Stimulated activated CD4-positive, alpha-beta T cell treated with anti-CD3 and anti-CD28 coated beads, Interleukin-12 subunit alpha, Interleukin-12 subunit beta, amount 100 ng/mL, for 48 hours (primary cell): ENCODE results near the gene PGC.

ENCODE experiments used
- DNase-seq, 3 donors: peaks; one replicate each; pipeline ENCODE4 v3.0.0-alpha.2; 2020; ENCODE audit warnings: low read depth in 2 of 3, low spot score in 1 of 3

The PGC gene

DNA sequence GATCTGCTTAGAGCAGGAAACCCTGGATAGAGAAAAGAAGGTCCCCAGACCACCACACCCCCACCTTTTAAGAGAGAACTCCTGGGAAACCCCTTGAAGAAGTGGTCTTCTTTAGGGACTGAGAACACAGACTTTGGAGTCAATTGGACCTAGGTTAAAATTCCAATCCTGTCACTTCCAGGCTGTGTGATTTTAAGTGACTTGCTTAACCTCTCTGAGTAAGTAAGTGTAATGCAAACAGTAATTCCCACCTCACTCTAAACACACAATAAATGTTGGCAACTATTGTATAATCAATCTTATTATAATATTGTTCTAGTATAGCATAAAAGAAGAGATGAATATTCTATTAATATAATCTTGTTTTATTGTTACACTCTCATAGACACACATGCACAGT lies 15.0 kb downstream of the PGC start:
- DNase-seq = no peak

- DNase-seq = no peak
Measured at GRCh38 chr6:41731561-41732086, 15.6 kb downstream of the PGC start.

DNA sequence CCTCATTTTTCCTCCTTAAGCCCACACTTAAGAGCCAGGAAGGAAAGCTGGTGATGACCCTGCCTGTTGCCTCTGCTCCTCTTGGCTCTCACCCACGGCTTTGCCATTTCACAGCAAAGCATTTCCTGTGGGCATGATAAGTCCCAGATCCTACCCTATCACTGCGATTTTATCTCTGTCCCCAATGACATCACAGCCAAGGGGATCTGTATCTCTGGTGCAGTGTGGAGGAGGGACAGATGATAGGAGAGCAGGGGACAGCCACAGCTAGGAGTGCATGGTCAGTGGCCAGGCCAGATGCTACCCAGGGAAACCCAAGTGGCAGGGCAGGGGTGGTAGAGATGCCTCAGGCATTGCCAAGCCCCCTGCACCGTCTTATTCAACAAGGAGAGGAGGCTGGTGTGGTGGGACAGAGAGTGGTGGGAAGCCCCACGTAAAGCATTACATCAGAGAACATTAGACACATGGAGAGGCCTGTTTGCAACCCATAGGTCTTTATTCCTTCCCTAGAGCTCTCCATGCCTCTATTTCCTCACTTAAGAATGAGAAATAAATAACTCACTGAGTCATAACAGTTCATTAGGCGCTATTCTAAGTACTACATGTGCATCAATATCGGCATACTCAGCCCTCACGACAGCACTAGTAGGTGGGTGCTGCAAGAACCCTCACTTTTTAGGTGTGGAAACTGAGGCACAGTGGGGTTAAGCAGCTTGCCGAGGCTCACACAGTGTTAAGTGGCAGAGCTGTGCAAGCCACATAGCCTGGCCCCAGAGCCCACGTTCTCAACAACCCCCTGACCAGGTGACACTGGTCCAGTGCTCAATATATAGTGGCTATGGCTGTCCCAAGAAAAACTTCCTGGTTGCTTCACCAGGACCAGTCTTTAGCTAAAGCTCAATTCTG lies 16.4 kb downstream of the PGC start:
- DNase-seq = no peak

DNA sequence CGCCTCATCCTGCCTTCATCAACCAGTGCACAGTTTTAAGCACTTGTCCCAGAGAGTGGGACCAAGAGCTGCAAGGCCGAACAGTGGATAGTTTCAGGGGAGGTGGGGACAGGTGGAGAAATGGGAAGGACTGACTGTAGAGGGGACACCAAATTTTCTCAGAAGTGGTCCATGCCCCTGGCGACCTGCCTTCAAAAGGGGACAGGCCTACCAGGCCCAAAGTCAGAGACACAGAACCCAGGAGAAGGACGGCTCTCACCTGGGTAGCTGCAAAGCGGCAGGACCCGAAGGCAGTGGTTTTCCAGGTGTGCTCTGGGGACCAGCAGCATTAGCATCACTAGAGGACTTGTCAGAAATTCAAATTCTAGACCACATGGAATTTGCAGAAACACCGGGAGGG lies 17.6 kb downstream of the PGC start:
- DNase-seq = no peak

DNA sequence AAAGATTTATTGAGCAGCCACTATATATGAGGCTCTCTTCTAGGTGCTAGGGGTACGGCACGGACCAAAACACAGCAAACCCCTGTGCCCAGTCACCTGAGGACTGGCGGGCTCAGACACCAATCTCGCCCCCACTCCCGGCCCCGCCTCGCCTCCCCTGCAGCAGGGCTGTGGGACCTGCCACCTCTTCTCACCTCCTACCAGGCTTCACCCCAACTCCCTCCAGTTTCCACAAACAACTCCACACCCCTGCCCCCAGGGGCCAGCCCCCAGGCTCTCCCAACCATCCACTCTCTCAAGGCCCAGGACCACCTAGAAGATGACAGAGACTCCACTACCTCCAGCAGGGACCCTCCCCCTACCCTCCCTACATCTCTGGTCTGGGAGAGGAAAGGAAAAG lies 18.2 kb downstream of the PGC start:
- no peak for DNase-seq

DNA sequence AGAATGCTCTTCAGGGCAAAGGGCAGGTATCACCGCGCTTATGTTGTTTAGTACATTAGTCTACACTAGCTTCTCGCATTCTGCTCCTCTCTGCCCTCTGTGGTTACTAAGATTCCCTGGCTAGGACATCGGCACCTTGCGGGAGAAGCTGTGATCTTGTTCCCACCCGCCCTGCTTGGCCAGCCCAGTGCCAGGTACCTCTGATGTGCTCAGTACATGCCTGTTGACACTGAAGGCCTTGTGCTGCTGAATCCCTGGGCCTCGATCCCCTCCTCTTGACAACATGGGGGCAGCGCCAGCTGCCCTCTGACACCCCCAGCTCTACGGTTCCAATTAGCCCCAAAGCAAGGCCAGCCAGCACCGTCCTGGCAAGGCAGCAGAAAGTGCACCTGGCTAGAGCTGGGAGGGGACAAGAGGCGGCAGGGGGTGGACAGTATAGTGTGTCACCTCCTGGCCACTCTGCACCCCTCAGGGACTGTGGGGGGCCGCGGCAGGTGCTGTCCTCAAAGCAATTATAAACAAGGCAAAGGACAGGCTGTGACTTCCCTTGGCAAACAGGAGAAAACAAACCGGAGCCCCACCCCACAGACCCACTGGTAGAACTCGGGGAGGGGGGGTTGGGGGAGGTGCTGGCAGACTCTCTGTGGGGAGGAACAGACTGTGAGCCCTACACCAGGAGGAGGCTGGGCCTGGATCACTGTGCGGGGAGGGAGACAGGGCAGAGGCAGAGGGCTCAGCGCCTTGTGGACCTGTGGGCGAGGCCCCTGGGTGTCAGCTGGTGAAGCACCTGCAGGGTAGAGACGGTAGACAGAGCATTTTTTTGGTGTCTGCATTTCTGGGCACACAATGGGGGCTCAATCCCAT lies 18.9 kb downstream of the PGC start:
- DNase-seq = no peak

GRCh38 chr6:41727705-41728072 lies 19.5 kb downstream of the PGC start:
- no peak for DNase-seq

DNA sequence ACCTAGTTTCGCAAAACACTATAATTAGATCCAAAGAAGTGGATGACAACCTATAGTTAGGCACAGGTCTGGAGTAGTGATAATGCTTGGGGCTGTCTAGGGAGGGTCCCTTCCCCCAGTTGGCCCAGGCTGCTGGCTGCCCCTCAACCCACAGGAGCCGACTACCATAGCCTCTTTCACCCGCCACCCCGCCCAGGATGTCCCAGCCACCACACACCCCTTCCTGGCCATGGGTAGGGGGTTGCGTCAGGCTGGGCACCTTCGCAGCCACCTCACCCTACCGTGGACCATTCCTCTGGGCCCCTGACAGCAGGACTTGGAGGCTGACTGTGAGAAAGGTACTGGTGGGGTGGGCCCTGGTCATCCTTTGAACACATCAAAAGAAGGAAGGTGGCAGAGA lies 20.3 kb downstream of the PGC start:
- DNase-seq = no peak

DNA sequence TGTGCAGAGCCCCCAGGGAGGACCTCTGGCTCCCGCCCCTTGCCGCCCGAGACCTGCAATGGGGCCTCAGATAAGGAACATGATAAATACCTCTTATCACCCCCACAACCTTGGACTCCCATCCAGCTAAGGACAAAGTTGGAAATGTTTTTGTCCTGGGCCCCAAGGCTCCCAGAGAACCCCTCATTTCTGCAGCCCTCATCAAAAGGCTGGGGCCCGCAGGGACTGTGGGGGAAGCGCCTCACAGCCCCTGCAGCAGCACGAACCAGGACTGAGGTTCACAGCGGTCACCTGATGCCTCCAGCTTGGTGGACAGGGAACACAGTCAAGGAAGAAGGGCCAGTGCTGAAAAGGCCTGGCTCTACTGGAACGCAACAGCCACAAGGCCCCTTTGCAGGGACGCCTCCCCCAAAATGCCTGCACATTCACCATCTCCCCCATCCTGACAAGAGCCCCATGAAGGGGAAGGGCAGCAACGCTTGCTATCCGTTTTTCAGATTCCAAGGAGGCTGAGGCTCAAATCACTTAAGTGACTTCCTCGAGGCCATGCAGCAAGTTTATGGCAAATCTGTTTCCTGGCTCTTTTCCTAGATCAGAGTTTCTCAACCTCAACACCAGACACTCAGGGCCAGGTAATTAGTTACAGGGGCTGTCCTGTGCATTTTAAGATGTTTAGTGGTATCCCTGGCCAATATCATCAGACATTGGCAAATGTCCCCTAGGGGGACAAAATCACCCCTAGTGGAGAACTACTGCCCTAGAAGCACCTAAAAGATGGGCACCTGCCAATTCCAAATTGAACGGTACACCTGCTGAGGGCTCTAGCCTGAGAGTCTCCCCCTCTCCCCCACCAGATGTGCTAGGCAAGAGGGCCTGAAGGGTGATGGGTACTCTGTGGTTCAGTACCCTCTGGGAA lies 22.4 kb downstream of the PGC start:
- DNase-seq = no peak

DNA sequence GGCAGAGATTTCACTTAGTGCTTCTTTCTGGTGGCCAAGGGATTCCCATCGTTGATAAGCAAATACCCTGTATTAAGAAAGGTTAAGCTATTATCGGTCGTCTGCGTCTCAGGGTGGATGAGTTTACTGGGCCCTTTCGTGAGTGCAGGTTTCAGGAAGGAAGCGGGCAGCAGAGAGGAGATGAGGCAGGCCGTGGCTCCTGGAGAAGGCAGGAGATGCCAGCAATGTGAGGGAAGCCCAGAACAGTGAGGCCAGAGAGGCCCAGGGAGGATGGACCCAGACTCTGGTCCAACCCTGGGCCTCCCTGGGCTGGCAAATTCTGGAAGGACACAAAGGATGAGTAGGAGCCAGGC lies 23.0 kb downstream of the PGC start:
- DNase-seq = no peak

- no peak for DNase-seq
Measured at GRCh38 chr6:41723530-41724227, 23.5 kb downstream of the PGC start.

DNA sequence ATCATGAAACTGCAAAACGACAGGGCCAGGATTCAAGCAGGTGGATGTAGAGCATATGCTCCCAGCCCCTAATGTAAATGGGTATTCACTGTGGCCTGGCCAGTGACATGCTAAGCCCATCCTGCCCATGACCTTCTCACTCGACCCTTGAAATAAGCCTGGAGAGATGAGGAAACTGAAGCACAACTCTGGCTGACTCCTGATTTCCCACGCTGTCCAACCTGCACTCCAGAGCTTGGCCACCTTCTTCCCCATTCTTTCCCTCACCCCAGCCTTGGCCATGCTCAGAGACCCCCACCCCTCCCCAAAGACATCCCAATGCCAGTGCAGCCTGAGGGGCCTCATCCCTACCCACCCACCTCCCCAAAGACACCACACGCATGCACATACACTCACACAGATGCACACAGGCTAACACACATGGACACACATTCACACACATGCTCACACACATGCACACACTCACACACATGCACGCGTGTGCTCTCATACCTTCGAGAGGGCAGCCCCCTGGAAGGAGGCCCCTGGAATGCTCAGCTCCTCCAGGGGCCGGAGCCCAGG lies 24.1 kb downstream of the PGC start:
- no peak for DNase-seq

- DNase-seq = no peak
Measured at GRCh38 chr6:41721414-41721813, 25.8 kb downstream of the PGC start.

- no peak for DNase-seq
Measured at GRCh38 chr6:41720783-41721182, 26.4 kb downstream of the PGC start.

DNA sequence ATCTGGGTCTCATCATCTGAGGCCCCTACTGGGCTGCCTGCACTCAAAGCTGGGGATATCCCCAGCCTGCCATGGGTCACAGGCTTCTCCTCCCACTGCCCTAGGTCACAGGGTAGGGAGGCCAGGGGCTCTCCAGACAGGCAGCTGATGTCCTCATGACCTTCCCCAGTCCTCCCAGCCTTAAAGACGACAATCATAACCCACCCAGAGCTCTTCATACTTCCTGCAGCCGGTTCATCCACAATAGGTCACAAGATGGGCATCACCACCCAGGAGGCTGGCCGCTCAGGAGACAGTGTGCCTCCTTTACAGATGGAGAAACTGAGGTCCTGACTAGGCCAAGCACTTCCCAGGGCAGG lies 27.0 kb downstream of the PGC start:
- DNase-seq = no peak

DNA sequence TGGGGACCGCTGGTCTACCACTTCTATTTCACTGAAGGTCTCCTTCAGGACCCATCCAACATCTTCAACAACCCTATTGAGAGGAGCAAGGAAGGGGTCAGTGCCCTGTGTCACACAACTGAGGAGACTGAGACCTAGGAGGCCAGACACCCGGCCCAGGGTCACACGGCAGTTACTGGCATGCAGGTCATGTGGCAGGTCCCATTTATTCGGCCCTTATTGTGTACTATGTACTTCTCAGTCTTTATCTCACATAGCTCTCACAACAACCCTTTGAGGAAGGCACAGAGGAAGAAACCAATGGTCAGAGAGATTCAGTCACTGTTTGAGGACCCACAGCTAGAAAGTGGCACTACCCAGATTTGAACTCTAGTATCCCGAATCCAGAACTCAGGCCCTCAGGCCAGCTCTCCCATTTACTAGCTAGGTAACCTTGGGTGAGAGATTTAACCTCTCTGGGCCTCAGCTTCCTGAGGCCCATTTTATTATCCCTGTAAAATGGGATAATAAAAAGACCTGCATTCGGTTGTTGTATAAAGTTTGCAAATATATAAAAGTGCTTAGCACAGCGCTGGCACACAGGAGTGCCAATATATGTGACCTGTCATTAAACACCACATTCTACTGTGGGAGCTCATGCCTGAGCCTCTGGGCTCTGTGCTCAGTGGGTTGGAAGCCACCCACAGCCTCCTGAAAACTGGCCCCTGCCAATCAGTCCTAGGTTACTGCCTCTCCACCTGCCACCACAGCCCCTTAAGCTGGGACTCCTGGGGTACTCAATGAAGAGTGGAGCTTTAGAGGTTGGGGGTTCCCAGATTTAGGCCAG lies 27.5 kb downstream of the PGC start:
- DNase-seq = no peak

- no peak for DNase-seq
Measured at GRCh38 chr6:41718828-41719227, 28.4 kb downstream of the PGC start.

DNA sequence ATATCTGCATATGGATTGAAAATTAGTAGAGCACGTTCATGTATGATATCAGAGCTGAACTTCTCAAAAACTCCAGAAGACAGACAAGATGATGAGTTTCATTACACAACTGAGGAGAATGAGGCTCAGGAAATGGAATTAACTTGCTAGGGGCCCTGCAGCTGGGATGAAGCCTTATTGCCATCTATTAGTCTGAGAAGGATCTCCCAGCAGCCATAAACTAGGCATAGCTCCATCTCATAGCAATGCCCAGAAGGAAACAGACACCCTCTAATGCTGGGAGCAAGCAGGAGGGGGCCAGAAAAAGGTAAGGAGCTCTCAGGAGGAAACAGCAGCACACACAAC lies 29.8 kb downstream of the PGC start:
- DNase-seq = no peak

- no peak for DNase-seq
Measured at GRCh38 chr6:41716516-41717391, 30.4 kb downstream of the PGC start.
